GM19099 (cell line): ENCODE measurements around the gene CRELD2.

Source experiments
- POLR2A ChIP-seq: IDR thresholded peaks from 3 replicates; pipeline ENCODE4 v1.6.1; 2011; ENCODE audit warnings: low read depth; ENCODE audit not compliant: insufficient read length; ENCODE audit errors: extremely low read depth

CRELD2 gene

DNA sequence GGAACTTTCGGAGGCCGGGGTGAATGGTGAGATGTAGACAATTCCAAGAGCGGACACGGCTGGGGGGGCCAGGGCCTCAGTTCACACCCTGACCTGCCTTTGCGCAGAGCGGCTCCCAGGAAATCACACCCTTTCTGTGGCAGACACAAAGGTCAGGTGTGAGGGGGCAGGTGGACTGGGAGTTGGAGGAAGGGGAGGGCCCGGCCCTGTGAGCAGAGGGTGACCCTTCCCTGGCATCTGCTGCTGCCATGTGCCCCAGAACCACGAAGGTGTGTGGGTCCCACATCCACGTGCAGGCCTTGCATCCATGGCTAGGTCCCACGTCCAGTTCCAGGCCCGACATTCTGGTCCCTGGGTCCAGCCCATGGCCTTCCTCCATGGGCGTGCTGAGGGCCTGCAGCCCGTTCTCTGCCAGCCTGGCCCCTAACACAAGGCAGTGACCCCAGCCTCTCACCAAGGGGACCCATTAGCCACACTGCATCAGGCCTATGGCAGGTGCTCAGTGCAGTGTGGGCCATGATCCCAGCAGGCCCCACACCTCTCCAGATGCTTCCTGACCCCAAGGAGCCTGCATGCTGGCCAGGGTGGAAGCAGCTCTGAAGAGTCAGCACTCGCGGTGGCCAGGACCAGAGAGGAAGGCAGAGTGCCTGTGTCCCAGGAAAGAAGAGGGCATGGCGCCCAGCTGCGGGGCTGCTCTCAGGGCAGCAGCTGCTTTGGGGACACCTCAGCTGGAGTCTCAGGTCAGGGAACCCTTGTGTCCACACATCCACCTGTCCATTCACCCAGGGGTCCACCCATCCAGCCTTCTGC is 23.3 kb downstream of the CRELD2 start:
- TF ChIP-seq POLR2A: no peak

DNA sequence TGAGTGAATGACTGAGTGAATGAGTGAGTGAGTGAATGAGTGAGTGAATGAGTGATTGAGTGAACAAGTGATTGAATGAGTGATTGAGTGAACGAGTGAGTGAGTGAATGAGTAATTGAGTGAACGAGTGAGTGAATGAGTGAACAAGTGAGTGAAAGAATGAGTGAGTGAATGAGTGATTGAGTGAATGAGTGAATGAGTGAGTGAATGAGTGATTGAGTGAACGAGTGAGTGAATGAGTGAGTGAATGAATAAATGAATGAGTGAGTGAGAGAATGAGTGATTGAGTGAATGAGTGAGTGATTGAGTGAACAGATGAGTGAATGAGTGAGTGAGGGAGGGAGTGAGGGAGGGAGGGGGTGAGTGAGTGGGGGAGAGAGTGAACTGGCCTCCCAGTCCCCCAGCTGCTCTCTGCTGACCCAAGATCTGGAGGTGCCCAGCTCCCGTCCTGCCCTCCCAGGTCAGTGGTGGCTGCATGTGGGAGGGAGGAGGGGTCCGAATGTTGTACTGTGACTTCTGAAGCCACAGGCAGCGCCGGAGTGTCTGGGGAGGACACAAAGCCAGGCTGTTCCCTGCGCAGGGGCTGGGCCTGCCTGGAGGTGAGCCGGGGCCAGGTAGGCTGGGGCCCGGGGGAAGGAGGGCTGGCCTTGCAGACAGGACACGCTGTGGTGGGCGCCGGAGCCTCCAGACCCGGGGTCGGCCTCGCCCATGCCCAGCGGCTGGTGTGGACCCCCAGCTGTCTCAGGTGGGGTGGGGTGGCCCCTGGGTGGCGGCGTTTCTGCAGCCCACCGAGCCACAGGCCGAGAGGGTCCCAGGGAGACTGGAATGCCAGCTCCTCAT is 24.4 kb downstream of the CRELD2 start:
- no peak for TF ChIP-seq POLR2A

DNA sequence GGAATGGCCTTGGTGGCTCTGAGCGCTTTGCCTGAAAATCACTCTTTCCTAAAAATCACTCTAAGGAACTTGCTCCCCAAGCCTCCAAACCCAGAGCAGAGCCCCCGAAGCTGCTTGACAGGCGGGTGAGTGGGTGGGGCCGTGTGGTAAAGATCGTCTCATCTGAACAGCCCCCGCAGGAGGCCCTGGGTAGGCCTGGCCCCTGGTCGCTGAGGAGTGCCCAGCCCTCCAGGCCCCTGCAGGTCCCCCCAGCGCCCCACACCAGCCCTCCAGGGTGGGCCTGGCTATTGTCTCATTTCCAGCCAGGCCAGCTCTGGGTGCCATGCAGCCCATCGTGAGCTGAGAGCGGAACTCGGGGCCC is 25.0 kb downstream of the CRELD2 start:
- no peak for TF ChIP-seq POLR2A

DNA sequence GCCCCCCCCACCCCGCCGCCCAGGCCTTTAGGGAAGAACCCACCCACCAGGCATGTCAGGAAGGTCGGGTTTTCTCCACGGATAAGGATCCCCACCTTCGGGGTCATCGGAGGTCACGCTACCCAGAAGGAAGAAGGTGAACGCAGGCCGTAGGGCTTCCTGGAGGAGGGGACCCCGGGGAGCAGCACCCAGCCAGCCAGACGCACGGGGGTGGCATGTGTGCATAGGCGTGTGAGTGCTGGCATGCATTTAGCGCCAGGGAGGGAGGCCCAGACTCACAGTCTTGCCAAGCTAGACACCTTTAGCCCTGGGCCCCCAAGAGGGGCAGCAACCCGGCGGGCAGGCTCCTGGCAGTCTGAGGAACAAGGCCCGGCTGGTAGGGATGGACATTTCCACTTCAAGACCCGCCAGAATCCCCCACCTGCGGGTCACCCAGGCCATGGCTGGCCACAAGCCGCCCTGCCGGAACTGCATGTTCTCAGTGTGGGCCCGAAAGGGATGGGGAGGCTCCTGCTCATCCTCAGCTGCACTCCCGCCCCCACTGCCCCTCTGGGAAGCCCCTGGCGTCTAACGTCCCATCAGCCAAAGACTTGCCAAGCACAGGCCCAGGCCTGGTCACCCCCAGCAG is 25.5 kb downstream of the CRELD2 start:
- TF ChIP-seq POLR2A: no peak

DNA sequence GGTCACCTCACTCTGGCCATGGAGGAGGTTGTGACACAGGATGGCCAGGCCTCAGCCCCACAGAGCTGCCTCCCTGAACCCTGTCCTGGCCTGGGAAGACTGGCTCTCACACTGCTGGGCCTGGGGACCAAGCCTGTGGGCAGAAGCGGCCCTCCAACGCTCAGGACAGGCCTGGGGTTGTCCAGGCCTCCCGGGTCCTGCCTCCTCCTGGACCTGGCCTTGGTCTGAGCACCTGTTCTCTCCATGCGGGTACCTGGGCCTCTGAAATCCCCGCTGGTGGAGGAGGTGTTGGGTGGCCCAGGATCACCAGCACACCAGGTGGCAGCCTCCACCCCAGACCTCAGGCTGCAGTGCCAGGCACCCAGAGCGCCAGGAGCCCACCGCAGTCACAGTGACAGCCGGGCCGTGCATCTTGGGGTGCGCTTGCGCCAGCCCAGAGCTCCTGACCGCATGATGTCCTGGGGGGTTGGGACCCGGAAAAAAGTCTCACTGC is 26.0 kb downstream of the CRELD2 start:
- no peak for TF ChIP-seq POLR2A

DNA sequence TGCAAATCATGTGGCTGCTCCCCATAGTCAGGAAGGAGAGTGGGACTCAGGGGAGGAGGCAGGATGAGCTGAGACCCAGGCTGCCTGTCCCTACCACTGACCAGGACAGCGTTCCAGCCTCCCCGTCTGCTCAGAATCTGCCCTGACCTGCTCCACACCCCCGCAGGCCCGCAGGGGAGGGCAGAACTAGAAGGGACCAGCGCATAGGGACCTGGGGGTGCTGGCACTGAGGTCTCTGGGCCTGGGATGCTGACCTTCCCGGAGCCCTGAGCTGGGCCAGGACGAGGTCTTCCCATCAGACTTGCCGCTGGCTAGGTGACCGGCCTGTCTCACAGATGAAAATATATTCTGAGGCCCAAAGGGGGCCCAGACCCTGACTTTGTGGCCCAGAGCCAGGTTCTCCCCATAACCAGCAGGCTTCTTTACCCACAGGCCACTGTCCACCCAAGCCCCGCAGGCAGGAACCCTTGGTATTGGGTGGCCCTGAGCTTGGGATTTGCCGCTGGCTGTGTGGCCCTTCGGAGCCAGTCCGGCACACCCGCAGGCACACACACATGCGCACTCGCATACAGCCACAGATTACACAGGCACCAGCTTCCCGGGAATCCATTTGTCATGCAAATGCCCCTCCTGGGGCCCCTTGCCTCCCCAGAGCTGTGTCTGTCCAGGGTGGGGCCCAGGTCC is 28.3 kb downstream of the CRELD2 start:
- no peak for TF ChIP-seq POLR2A

DNA sequence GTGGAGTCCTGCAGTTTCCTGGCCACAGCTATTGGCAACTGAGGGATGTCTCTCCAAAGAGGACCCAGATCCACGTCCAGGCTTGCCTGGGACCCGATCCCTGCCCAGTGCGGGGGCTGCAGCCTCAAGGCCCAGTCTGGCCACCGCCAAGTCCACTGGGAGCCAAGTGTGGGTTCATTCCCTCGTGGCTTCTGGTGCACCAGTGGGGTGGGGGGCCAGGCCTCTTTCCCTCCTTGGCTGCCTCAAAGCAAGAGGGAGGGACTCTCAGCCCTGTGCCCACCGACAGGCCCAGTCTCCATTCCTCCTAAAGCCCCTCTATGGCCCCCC is 28.8 kb downstream of the CRELD2 start:
- no peak for TF ChIP-seq POLR2A

DNA sequence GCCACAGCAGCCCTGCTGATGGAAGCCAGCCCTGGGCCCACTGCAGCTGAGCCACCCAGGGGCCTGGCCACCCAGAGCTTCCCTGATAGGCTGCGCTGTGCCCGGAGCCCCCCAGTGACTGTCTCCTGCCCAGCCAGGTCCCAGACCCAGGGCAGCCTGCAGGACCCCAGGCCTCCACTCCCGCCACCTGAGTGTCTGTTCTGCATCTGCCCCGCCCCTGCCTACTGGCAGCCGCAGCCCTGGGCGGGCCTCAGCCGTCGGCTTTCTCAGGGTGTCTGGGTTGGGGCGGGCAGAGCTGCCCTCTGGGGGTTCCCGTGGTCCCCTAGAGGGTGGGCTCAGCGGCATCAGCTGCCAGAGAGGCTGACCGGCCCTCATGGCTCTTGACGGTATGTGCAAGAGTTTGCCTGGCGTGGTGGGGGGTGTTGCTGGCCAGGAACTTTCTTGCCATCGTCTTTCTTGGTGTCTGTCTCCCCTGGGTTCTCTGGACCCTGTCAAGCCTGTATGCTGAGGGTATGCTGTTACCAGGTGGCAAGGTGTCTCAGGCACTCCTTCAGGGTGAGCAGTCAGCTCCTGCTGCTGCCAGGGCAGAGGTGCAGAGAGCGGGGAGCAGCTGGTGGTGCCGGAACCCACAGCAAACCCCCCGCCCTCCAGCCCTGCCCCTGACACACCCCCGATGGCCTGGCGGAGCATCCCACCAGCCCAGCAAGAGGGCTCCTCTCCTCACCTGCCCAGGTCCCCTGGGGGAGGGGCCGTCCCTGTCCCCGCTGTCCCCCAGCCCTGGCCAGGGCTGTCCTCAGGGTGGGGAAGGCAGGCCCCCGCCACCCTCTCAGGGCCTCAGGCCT is 29.9 kb downstream of the CRELD2 start:
- TF ChIP-seq POLR2A: no peak

DNA sequence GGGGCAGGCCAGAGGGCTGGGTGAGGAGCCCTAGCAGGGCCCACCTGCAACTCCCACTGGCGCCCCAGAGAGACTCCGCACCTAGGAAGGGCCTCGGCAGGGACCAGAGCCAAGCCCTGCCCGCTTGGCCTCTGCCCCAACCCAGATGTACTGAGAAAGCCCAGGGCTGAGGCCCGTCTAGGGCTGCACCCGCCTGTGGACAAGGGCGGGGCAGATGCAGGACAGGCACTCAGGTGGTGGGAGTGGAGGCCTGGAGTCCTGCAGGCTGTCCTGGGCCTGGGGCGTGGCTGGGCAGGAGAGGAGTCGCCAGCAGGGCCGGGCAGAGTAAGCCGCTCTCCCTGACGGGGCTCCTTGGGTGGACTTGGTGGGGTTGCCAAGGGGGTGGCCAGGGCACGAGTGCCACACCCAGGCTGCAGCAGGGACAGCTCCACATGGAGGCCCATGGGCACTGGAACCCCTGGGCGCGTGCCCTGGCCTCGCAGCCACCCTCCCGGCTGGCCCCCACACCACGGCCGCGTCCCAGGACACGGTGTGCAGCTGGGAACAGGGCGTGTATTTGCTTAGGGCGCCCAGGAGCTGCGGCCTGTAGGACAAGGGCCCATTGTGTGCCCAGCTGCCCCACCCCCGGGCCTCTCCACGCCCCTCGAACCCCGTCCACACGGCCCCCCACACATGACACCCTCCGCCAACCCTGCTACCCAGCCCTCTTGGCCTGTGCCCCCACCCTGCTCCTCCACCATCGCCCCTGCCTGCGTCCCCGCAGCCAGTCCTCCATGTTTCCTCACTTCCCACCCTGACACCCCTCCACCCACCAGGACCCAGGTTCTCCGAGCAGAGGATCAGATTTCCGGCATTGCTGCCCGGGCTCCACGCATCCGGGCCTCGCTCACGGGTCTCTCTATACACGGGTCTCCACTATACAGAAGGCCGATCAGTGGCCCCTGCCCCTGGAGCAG is 30.8 kb downstream of the CRELD2 start:
- no peak for TF ChIP-seq POLR2A

DNA sequence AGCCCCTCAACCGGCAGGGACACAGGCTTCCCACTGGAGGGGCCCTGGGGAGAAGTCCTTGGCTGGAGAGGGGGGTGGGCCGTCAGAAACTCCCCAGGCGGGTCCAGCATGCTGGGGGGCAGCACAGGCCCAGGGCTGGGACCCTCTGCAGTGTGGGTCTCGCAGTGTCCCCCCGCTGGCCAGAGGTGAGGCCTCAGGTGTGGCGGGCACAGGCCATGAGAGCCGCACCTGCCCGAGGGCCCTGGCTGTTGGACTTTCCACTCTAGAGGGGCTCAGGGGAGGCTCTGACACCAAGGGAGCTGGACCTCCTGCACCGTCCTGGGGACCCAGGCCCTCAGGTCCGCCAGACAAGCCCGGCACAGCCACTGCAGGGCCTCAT is 31.5 kb downstream of the CRELD2 start:
- TF ChIP-seq POLR2A: no peak

DNA sequence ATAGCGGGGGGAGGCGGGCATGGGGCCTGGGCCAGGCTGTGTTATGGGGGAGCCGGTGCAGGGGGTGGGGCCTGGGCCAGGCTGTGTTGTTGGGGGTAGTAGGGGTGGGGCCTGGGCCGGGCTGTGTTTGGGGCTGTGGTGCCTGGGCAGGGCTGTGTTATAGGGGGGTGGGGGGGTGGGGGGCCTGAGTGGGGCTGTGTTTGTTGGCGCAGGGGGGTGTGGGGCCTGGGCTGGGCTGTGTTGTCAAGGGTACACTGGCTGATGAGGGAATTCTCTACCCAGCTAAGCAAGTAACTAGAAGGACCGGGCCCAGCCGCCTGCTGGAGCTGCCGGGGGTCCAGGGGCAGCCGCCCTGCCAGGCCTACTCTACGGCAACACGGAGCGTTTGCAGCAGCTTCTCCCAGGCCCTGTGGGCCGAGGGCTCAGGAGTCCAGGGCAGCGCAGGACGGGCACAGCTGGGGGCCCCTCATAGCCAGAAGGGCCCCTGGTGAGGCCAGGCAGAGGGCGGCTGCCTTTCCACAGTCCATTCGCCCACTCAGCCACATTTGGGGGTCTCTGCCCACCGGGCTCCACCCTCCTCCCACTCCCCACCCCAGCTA is 32.1 kb downstream of the CRELD2 start:
- TF ChIP-seq POLR2A: no peak

DNA sequence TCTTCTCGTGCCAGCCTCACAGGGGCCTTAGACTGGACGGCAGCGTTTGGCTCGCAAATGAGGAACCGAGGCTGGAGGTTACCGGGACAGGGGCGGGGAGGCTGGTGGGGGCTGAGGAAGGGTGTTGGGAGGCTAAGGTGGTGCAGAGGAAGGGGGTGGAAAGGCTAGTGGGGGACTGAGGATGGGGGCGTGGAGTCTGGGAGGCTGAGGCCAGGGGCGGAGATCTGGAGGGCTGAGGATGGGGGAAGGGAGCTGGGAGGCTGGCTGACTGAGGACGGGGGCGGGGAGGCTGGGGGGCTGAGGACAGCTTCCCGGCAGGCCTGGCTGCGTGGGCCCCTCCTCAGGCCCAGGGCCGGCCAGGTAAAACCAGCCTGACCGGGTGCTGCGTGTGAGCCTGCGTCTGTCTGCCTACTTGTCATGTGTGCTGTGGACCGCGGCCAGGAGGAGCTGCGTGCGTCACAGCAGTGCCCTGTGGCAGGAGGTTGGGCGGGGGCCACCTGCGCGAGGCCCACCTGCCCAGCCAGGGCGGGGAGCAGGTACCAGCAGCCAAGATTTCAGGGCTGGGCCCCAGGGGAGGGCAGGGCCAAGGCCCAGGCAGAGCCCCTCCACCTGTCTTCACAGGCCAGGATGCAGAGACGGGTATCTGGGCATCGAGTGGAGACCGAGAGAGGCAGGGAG is 32.7 kb downstream of the CRELD2 start:
- TF ChIP-seq POLR2A: no peak
